ENCODE measurements around the gene GDPD2.

DNA sequence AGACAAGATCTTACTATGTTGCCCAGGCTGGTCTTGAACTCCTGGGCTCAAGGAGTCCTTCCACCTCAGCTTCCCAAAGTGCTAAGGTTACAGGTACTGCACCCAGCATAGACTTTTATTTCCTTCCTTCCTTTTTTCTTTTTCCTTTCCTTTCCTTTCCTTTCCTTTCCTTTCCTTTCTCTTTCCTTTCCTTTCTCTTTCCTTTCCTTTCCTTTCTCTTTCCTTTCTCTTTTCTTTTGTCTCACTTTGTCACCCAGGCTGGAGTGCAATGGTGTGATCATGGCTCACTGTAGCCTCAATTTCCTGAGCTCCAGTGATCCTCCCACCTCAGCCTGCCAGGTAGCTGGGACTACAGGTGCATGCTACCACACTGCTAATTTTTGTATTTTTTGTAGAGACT is 40.9 kb downstream of the GDPD2 start:
- TF ChIP-seq, protein P1, sequence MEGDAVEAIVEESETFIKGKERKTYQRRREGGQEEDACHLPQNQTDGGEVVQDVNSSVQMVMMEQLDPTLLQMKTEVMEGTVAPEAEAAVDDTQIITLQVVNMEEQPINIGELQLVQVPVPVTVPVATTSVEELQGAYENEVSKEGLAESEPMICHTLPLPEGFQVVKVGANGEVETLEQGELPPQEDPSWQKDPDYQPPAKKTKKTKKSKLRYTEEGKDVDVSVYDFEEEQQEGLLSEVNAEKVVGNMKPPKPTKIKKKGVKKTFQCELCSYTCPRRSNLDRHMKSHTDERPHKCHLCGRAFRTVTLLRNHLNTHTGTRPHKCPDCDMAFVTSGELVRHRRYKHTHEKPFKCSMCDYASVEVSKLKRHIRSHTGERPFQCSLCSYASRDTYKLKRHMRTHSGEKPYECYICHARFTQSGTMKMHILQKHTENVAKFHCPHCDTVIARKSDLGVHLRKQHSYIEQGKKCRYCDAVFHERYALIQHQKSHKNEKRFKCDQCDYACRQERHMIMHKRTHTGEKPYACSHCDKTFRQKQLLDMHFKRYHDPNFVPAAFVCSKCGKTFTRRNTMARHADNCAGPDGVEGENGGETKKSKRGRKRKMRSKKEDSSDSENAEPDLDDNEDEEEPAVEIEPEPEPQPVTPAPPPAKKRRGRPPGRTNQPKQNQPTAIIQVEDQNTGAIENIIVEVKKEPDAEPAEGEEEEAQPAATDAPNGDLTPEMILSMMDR (conservative IDR thresholded peaks at IDR 0.05; ENCODE audit: low read depth, low read length) = no peak
- TF ChIP-seq EZH2 (IDR thresholded peaks at IDR 0.05; ENCODE audit: borderline replicate concordance, low read depth, low read length, poor library complexity, severe bottlenecking) = no peak
